Esophagus (tissue), 2 donors: ENCODE measurements around the gene SMC3. TPM values are rescaled to one million over a fixed set of nuclear protein-coding genes. Genes with fewer than 3 reads are reported as not detected.

Experiments
- H3K27ac ChIP-seq, 2 donors: one replicate each; pipeline ENCODE4 v1.5.1; 2013; ENCODE audit warnings: low read depth in 2 of 2, mild to moderate bottlenecking in 2 of 2, inconsistent platforms in 1 of 2, low read length in 1 of 2, moderate library complexity in 1 of 2
- H3K27me3 ChIP-seq, 2 donors: one replicate each; pipeline ENCODE4 v1.6.1; 2013; ENCODE audit warnings: low read length in 2 of 2, control low read depth in 1 of 2, mild to moderate bottlenecking in 1 of 2; ENCODE audit not compliant: insufficient read depth in 2 of 2, control insufficient read depth in 1 of 2
- H3K36me3 ChIP-seq, 2 donors: one replicate each; pipeline ENCODE4 v1.6.1; 2013; ENCODE audit warnings: low read length in 1 of 2; ENCODE audit not compliant: control insufficient read depth in 2 of 2, insufficient read depth in 2 of 2
- H3K4me1 ChIP-seq, 2 donors: one replicate each; pipeline ENCODE4 v1.6.1; 2013; ENCODE audit warnings: low read length in 1 of 2; ENCODE audit not compliant: control insufficient read depth in 2 of 2, insufficient read depth in 2 of 2
- H3K4me3 ChIP-seq, 2 donors: one replicate each; pipeline ENCODE4 v1.5.1; 2013; ENCODE audit warnings: low read length in 2 of 2, mild to moderate bottlenecking in 2 of 2, low read depth in 1 of 2, moderate library complexity in 1 of 2
- H3K9me3 ChIP-seq, 2 donors: one replicate each; pipeline ENCODE4 v1.6.1; 2013; ENCODE audit warnings: mild to moderate bottlenecking in 2 of 2, low read depth in 1 of 2, low read length in 1 of 2, moderate library complexity in 1 of 2; ENCODE audit not compliant: control insufficient read depth in 2 of 2, insufficient read depth in 1 of 2
- WGBS, 2 donors: extraction: QIAGEN DNeasy Blood & Tissue Kit; methylation state at CpG; one replicate each; pipeline ENCODE4 v1.1.7; 2013; 5-methylcytosine and 5-hydroxymethylcytosine counted together
- polyA plus RNA-seq, 2 donors: library from polyadenylated mRNA; stranded (reverse); fragments of 200-250 nt; gene quantifications; one replicate each; pipeline ENCODE4 v1.2.3, GENCODE V29; 2013
- donor health status: healthy with polysubstance abuse.
- donor health status: Bipolar disorder and iron deficiency.

Gene SMC3
- polyA plus RNA-seq, 2 donors, result 11.3 to 18.0 TPM

GRCh38 chr10:110569736-110570135 is 2.2 kb downstream of the SMC3 start:
- H3K9me3 ChIP-seq, result no peaks in the 10 kb centered on the region
- peaks cover 0 to 2% of the 10 kb centered on the region in 2 donors for H3K4me1 ChIP-seq
- no peaks in the 10 kb centered on the region for H3K27me3 ChIP-seq
- no peak overlapping the region for H3K27ac ChIP-seq
- H3K36me3 ChIP-seq, result peaks cover 3 to 6% of the 10 kb centered on the region in 2 donors
- WGBS, 2 donors, result 89 to 90% methylated on average over 1 of the region's 1 CpG
- peak overlapping the region in 1 of 2 donors; percentile 22 for H3K4me3 ChIP-seq

- Histone ChIP-seq H3K27me3 (no peaks in the 10 kb centered on the region), H3K4me1 (peaks cover 0 to 2% of the 10 kb centered on the region in 2 donors), H3K36me3 (peaks cover 3 to 6% of the 10 kb centered on the region in 2 donors), H3K27ac (no peak overlapping the region), H3K9me3 (no peaks in the 10 kb centered on the region), H3K4me3 (no peak overlapping the region)
- WGBS, 2 donors, result 66 to 78% methylated on average over 2 of the region's 2 CpGs
Observed at GRCh38 chr10:110571093-110571743, 3.7 kb downstream of the SMC3 start.

GRCh38 chr10:110572862-110573261 is 5.4 kb downstream of the SMC3 start:
- no peak overlapping the region for H3K27ac ChIP-seq
- peaks cover 3 to 7% of the 10 kb centered on the region in 2 donors for H3K36me3 ChIP-seq
- H3K9me3 ChIP-seq, result no peaks in the 10 kb centered on the region
- 64 to 74% methylated on average over 2 of the region's 2 CpGs for WGBS, 2 donors
- no peaks in the 10 kb centered on the region for H3K27me3 ChIP-seq
- peaks cover 0 to 2% of the 10 kb centered on the region in 2 donors for H3K4me1 ChIP-seq
- no peak overlapping the region for H3K4me3 ChIP-seq

- Histone ChIP-seq H3K27ac (no peak overlapping the region), H3K27me3 (no peaks in the 10 kb centered on the region), H3K4me1 (peaks cover 0 to 2% of the 10 kb centered on the region in 2 donors), H3K36me3 (peaks cover 3 to 9% of the 10 kb centered on the region in 2 donors), H3K9me3 (no peaks in the 10 kb centered on the region), H3K4me3 (no peak overlapping the region)
- 81 to 87% methylated on average over 5 of the region's 5 CpGs for whole genome bisulfite sequencing, 2 donors
Observed at GRCh38 chr10:110574420-110574819, 6.9 kb downstream of the SMC3 start.

GRCh38 chr10:110576220-110576619 is 8.7 kb downstream of the SMC3 start:
- 50 to 62% methylated on average over 5 of the region's 5 CpGs for WGBS, 2 donors
- no peak overlapping the region for H3K27ac ChIP-seq
- H3K36me3 ChIP-seq, result peaks cover 4 to 6% of the 10 kb centered on the region in 2 donors
- H3K4me3 ChIP-seq, result no peak overlapping the region
- H3K9me3 ChIP-seq, result no peaks in the 10 kb centered on the region
- H3K27me3 ChIP-seq, result no peaks in the 10 kb centered on the region
- no peaks in the 10 kb centered on the region for H3K4me1 ChIP-seq

- no peaks in the 10 kb centered on the region for H3K4me1 ChIP-seq
- no peak overlapping the region for H3K27ac ChIP-seq
- 60 to 68% methylated on average over 3 of the region's 3 CpGs for WGBS, 2 donors
- H3K36me3 ChIP-seq, result peaks cover 6 to 7% of the 10 kb centered on the region in 2 donors
- no peak overlapping the region for H3K4me3 ChIP-seq
- H3K27me3 ChIP-seq, result no peaks in the 10 kb centered on the region
- no peaks in the 10 kb centered on the region for H3K9me3 ChIP-seq
Observed at GRCh38 chr10:110577056-110577455, 9.6 kb downstream of the SMC3 start.

GRCh38 chr10:110584006-110584405 is 16.5 kb downstream of the SMC3 start:
- WGBS, 2 donors, result 79 to 81% methylated on average over 3 of the region's 3 CpGs

GRCh38 chr10:110591760-110592159 is 24.3 kb downstream of the SMC3 start:
- Histone ChIP-seq H3K9me3 (no peaks in the 10 kb centered on the region), H3K4me3 (no peak overlapping the region), H3K27me3 (no peaks in the 10 kb centered on the region), H3K36me3 (peaks cover 0 to 8% of the 10 kb centered on the region in 2 donors), H3K27ac (no peak overlapping the region), H3K4me1 (no peaks in the 10 kb centered on the region)
- WGBS, 2 donors, result 81 to 93% methylated on average over 5 of the region's 5 CpGs

More at GRCh38 chr10:110584006-110584405, 16.5 kb downstream of the SMC3 start:
- Histone ChIP-seq H3K36me3 (peaks cover 3% of the 10 kb centered on the region in 2 donors), H3K4me3 (no peak overlapping the region), H3K27me3 (no peaks in the 10 kb centered on the region), H3K9me3 (no peaks in the 10 kb centered on the region), H3K4me1 (no peaks in the 10 kb centered on the region), H3K27ac (no peak overlapping the region)

GRCh38 chr10:110597476-110597875 is 30.0 kb downstream of the SMC3 start:
- no peak overlapping the region for H3K4me3 ChIP-seq
- peaks cover 0 to 4% of the 10 kb centered on the region in 2 donors for H3K36me3 ChIP-seq
- WGBS, 2 donors, result 81 to 92% methylated on average over 2 of the region's 2 CpGs
- H3K27ac ChIP-seq, result no peak overlapping the region
- H3K4me1 ChIP-seq, result no peaks in the 10 kb centered on the region
- no peaks in the 10 kb centered on the region for H3K27me3 ChIP-seq
- H3K9me3 ChIP-seq, result no peaks in the 10 kb centered on the region

GRCh38 chr10:110600487-110601101 is 33.1 kb downstream of the SMC3 start:
- Histone ChIP-seq H3K27ac (no peak overlapping the region), H3K9me3 (no peaks in the 10 kb centered on the region), H3K4me1 (no peaks in the 10 kb centered on the region), H3K36me3 (peaks cover 0 to 4% of the 10 kb centered on the region in 2 donors), H3K27me3 (no peaks in the 10 kb centered on the region), H3K4me3 (no peak overlapping the region)
- 77 to 81% methylated on average over 2 of the region's 2 CpGs for WGBS, 2 donors
